Small intestine (tissue), 16 donors: ENCODE measurements around the gene ETAA1. TPM values are rescaled to one million over a fixed set of nuclear protein-coding genes. Genes with fewer than 3 reads are reported as not detected.

Experiments
- DNase-seq, 2 donors: peaks; one replicate each; pipeline versions ENCODE4 v3.0.0 to v3.0.0-alpha.2; 2013
- FAIRE-seq: peaks from 2 replicates; lab custom pipeline; 2012; peaks lifted over from hg19 to GRCh38; lab: Jason Lieb, UNC
- H3K27ac ChIP-seq, 3 donors: one replicate each; pipeline ENCODE4 v1.5.1; 2013; ENCODE audit warnings: low read length in 2 of 3, mild to moderate bottlenecking in 2 of 3, control low read depth in 1 of 3, inconsistent platforms in 1 of 3, low read depth in 1 of 3, moderate library complexity in 1 of 3
- H3K27me3 ChIP-seq, 3 donors: one replicate each; pipeline ENCODE4 v1.6.1; 2013; ENCODE audit warnings: low read length in 3 of 3, inconsistent platforms in 1 of 3; ENCODE audit not compliant: control insufficient read depth in 3 of 3, insufficient read depth in 3 of 3
- H3K36me3 ChIP-seq, 3 donors: one replicate each; pipeline ENCODE4 v1.6.1; 2013; ENCODE audit warnings: low read length in 3 of 3, inconsistent platforms in 1 of 3, low read depth in 1 of 3, mild to moderate bottlenecking in 1 of 3, moderate library complexity in 1 of 3; ENCODE audit not compliant: control insufficient read depth in 3 of 3, insufficient read depth in 2 of 3
- H3K4me1 ChIP-seq, 3 donors: one replicate each; pipeline ENCODE4 v1.6.1; 2013; ENCODE audit warnings: low read length in 2 of 3, inconsistent platforms in 1 of 3, low read depth in 1 of 3, mild to moderate bottlenecking in 1 of 3, moderate library complexity in 1 of 3; ENCODE audit not compliant: control insufficient read depth in 3 of 3, insufficient read depth in 2 of 3
- H3K4me3 ChIP-seq, 3 donors: one replicate each; pipeline ENCODE4 v1.5.1; 2013; ENCODE audit warnings: low read length in 3 of 3, control low read depth in 1 of 3, inconsistent platforms in 1 of 3, low read depth in 1 of 3, mild to moderate bottlenecking in 1 of 3, moderate library complexity in 1 of 3
- H3K9me3 ChIP-seq, 2 donors: one replicate each; pipeline ENCODE4 v1.6.1; 2013; ENCODE audit warnings: low read depth in 1 of 2, low read length in 1 of 2; ENCODE audit not compliant: control insufficient read depth in 2 of 2, insufficient read depth in 1 of 2
- WGBS, 3 donors: extraction: QIAGEN DNeasy Blood & Tissue Kit; methylation state at CpG; one replicate each; pipeline ENCODE4 v1.1.7; 2013; 5-methylcytosine and 5-hydroxymethylcytosine counted together
- long read RNA-seq, 10 donors: transcript quantifications; one replicate each; lab custom pipeline, GENCODE V29; 2026
- polyA plus RNA-seq, 4 donors: library from polyadenylated mRNA; stranded (reverse) in 3 of 4; unstranded in 1 of 4; fragments of 200-250 nt in 3 of 4; fragments of 120-200 nt in 1 of 4; gene quantifications; one replicate each; pipeline versions ENCODE4 v1.2.1 to v1.2.3, GENCODE V29; 2013
- donor health status: healthy with polysubstance abuse.
- donor health status: control.
- donor health status: control.
- donor health status: Bipolar disorder and iron deficiency.
- donor health status: healthy.

Gene ETAA1
- 10 to 100 TPM in 1 of 4 donors, 1 to 10 TPM in 3; 3.2 to 12.6 (median 5.2) TPM for polyA plus RNA-seq
- long read RNA-seq, donor 1 = 0 reads
- long read RNA-seq, donor 2 = 0 reads
- long read RNA-seq, donor 3, partial matches to known transcripts = 5 of 5 reads
- long read RNA-seq, donor 3, other reads (novel, unspliced or antisense) = 0 of 5 reads
- long read RNA-seq, donor 4 = 0 reads
- long read RNA-seq, donor 5 = 0 reads
- long read RNA-seq, donor 6 = 0 reads
- long read RNA-seq, donor 7 = 0 reads
- long read RNA-seq, donor 8 = 0 reads
- long read RNA-seq, donor 9, partial matches to known transcripts = 0 of 1 reads
- long read RNA-seq, donor 9, other reads (novel, unspliced or antisense) = 0 of 1 reads
- long read RNA-seq, donor 10, partial matches to known transcripts = 0 of 1 reads
- long read RNA-seq, donor 10, other reads (novel, unspliced or antisense) = 0 of 1 reads

DNA sequence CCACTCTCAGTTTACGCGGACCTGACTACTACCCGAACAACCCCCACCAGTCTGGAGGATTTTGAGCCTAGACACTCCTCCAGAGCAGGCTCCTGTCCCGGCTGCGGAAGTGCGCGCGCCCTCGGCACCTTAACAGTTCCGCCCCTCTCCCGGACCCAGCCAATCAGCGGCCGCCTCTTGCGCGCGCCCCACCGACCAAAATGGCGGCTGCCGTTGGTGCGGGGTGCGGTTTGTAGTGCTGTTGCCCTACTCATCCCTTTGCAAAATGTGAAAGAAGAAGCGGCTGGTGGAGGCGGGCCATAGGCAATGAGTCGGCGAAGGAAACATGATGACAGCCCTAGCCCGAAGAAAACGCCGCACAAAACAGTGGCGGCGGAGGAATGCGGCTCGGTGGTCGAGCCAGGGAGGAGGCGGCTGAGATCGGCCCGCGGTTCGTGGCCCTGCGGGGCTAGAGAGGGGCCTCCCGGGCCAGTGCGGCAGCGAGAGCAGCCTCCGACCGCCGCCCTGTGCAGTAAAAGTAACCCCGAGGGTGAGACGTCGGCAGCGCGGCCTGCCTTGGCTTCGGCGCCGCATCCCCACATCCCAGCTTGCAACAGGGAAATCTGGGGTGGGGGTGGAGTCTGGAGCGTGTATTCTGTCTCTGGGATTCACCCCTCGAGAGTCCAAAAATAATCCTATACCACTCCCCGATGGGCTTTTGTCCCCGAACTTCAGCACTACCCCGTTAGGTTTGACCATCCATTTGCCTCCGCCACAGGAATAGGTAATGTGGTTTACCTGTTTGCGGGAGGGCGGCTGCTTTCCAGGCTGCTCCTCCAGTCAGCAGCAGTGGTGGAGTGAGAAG is at the start of gene ETAA1:
TSS of gene ETAA1 (plus strand) at position 191 of the 844 bp plus-strand sequence. CDS start at position 307, 116 bp downstream.
- Histone ChIP-seq H3K4me3 (peak within 1 kb of the TSS; percentile 80 to 94 (median 92)), H3K27me3 (no peaks in the 10 kb centered on the region), H3K9me3 (no peaks in the 10 kb centered on the region), H3K27ac (peak within 1 kb of the TSS; percentile 75 to 97 (median 91)), H3K36me3 (no peaks in the 10 kb centered on the region), H3K4me1 (no peaks in the 10 kb centered on the region)
- peak; percentile 92 to 96 for DNase-seq
- FAIRE-seq = no peak
- WGBS, 3 donors = 0% methylated on average over 60 to 61 of the region's 61 CpGs

DNA sequence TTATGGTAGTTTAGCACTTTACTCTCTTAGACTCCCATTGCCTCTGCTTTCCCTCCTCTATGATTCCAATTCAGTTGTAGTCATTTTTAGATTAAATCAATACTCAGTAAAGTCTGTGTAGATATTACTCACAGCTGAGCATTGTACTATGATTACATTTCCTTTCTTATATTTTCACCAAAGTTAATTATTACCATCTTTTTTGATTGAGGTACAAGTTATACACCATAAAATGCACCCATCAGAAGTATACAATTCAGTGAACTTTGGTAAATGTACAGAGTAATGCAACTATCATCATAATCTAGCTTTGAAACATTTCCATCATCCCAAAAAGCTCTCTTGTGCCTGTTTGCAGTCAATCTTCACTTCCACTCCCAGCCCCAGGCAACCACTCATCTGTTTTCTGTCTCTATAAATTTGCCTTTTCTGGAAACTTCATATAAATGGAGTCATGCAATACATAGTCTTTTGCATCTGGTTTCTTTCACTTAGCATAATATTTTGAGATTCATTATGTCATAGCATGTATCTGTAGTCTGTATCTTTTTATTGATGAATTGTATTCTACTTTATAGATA is 30.2 kb upstream of the ETAA1 start:
- no peaks in the 10 kb centered on the region for H3K27me3 ChIP-seq
- H3K9me3 ChIP-seq = no peaks in the 10 kb centered on the region
- H3K27ac ChIP-seq = no peak overlapping the region
- no peaks in the 10 kb centered on the region for H3K4me1 ChIP-seq
- no peaks in the 10 kb centered on the region for H3K36me3 ChIP-seq
- DNase-seq (no peak), FAIRE-seq (no peak)
- no peak overlapping the region for H3K4me3 ChIP-seq

DNA sequence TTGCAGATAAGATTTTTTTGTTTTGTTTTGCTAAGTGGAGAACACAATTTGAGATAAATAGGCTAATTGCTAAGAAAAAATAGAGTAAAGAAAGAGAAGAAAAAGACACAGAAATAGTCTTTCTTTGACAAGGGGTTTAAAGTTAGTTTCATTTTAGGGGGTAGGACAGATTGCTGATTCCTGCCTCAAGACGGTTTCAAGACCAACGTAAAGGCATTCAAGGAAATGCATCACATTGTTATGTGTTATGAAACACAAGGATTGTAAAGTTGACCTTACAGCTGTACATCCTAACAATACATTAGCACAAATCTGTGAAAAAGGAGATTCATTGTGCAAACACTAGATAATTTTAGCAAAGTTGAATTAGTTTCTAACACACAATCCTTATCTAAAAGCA is 22.7 kb upstream of the ETAA1 start:
- no peak for DNase-seq
- no peak for FAIRE-seq
- 6 to 26% (median 22%) methylated on average over 2 of the region's 2 CpGs for WGBS, 3 donors
- H3K27me3 ChIP-seq = no peaks in the 10 kb centered on the region
- H3K27ac ChIP-seq = no peak overlapping the region
- no peak overlapping the region for H3K4me3 ChIP-seq
- H3K4me1 ChIP-seq = no peaks in the 10 kb centered on the region
- peaks cover 0 to 6% of the 10 kb centered on the region in 2 donors for H3K9me3 ChIP-seq
- H3K36me3 ChIP-seq = no peaks in the 10 kb centered on the region

DNA sequence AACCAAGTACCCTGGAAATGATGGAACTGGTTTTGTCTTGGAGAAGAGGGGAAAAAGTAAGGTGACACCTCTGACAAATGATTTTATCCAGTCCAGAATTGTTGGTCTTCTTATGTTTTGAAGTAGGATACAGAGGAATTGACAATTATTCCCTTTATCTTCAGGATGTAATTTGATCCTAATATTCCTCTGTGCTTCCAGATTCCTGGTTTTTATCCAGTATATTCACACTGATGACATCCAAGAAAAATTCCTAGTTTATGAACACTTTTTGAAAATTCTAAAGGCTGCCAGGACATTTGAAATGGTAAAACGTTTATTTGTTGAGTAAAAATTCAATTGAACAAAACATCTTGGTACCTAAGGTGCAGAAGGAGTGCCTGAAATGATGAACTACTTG is 22.2 kb upstream of the ETAA1 start:
- WGBS, 3 donors = 38 to 47% (median 45%) methylated on average over 1 of the region's 1 CpG
- DNase-seq (no peak), FAIRE-seq (no peak)

DNA sequence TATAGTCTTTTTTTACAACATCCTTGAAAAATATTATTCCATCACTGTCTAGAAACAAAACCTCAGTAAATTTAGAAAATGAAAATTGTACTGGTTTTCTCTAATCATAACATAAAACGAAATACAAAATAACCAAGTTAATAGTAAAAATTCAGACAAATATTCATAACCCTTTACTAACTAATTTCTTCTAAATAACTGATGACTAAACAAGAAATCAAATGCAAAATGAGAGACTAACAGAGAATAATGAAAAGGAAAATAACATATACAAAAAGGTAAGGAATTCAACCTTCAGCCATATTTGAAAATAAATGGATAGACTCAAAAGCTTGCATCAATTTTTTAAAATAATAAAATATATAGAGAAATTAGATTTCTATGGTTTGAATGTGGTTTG is 18.6 kb upstream of the ETAA1 start:
- H3K27ac ChIP-seq = no peak overlapping the region
- peak; percentile 39 for FAIRE-seq
- H3K27me3 ChIP-seq = no peaks in the 10 kb centered on the region
- no peak for DNase-seq
- no peaks in the 10 kb centered on the region for H3K4me1 ChIP-seq
- WGBS, 3 donors = 84 to 94% (median 87%) methylated on average over 1 of the region's 1 CpG
- H3K4me3 ChIP-seq = no peak overlapping the region
- H3K9me3 ChIP-seq = peaks cover 0 to 6% of the 10 kb centered on the region in 2 donors
- H3K36me3 ChIP-seq = no peaks in the 10 kb centered on the region

More for the DNA sequence above, 22.2 kb upstream of the ETAA1 start:
- H3K9me3 ChIP-seq = peaks cover 0 to 6% of the 10 kb centered on the region in 2 donors
- no peak overlapping the region for H3K4me3 ChIP-seq
- H3K4me1 ChIP-seq = no peaks in the 10 kb centered on the region
- no peaks in the 10 kb centered on the region for H3K27me3 ChIP-seq
- no peak overlapping the region for H3K27ac ChIP-seq
- no peaks in the 10 kb centered on the region for H3K36me3 ChIP-seq

DNA sequence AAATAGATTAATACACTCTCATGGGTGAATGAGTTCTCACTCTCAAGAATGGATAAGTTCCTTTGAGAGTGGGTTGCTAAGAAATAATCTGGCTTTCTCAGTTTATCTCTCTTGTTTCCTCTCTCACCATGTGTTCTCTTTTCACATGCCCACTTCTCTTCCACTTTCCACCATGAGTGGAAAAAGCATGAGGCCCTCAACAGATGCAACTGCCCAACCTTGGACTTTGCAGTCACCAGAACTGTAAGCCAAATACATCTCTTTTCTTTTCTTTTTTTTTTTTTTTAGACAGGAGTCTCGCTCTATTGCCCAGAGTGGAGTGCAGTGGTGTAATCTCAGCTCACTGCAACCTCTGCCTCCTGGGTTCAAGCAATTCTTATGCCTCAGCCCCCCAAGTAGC is 18.1 kb upstream of the ETAA1 start:
- no peak overlapping the region for H3K4me3 ChIP-seq
- no peaks in the 10 kb centered on the region for H3K4me1 ChIP-seq
- peaks cover 0 to 6% of the 10 kb centered on the region in 2 donors for H3K9me3 ChIP-seq
- 80 to 97% (median 93%) methylated on average over 1 of the region's 1 CpG for WGBS, 3 donors
- DNase-seq = no peak
- no peak for FAIRE-seq
- H3K27me3 ChIP-seq = no peaks in the 10 kb centered on the region
- no peaks in the 10 kb centered on the region for H3K36me3 ChIP-seq
- H3K27ac ChIP-seq = no peak overlapping the region

DNA sequence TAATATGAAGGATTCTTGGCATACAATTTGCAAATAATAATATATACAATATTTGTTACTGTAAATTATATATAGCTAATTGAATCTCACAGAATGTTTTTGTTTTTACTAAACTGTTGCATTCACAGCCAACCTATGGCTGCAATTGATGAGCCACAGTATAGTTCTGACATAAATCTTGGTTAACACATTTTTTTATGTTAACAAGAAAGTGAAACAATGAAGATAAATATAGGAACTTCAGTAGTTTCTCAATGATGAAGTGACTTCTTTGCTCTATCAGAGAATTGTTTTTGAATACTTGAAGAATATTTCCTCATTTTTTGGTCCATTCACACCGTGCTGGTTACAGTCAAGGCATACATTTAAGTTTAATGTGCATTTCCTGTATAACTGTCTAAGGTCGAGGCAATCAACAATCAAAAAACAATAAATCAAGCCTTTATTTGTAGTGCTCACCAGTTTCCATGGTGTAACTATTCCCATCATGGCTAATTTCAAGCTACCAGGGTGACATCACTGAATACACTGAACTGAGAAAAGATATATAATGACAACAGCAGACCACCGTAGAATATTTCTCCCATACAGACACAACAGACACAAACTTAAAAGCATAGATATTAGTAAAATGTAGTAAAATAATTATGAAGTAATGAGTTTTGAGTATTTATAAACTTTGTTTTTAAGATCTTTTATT is 12.9 kb upstream of the ETAA1 start:
- H3K27ac ChIP-seq = no peak overlapping the region
- no peaks in the 10 kb centered on the region for H3K4me1 ChIP-seq
- no peaks in the 10 kb centered on the region for H3K27me3 ChIP-seq
- H3K36me3 ChIP-seq = no peaks in the 10 kb centered on the region
- H3K4me3 ChIP-seq = no peak overlapping the region
- no peak for FAIRE-seq
- DNase-seq = no peak
- 46 to 70% (median 66%) methylated on average over 3 of the region's 3 CpGs for WGBS, 3 donors
- peaks cover 0 to 2% of the 10 kb centered on the region in 2 donors for H3K9me3 ChIP-seq

DNA sequence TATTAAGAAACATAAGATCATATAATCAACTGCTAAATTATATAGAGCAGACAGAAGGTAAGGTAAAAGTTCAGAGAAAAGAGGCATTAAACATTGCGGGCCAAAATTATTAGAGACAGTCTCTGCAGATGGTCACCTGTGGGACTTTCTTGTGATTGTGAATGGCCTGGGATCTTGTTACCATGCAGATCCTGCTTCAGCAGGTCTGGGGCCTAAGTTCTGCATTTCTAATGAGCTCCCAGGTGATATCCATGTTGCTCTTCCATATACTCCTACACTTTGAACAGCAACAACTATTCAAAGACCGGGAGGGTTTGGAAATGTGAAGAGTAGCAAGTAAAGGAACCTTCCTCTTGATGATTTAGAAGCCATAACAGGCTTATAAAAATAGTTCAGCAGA is 8.5 kb upstream of the ETAA1 start:
- no peaks in the 10 kb centered on the region for H3K9me3 ChIP-seq
- no peak overlapping the region for H3K4me3 ChIP-seq
- 81 to 96% (median 95%) methylated on average over 2 of the region's 2 CpGs for WGBS, 3 donors
- no peak for DNase-seq
- no peaks in the 10 kb centered on the region for H3K36me3 ChIP-seq
- no peaks in the 10 kb centered on the region for H3K4me1 ChIP-seq
- no peaks in the 10 kb centered on the region for H3K27me3 ChIP-seq
- no peak overlapping the region for H3K27ac ChIP-seq
- FAIRE-seq = no peak
